ENCODE results near the gene IMP3.
A peak's percentile ranks its signal among the peaks of the same experiment; 100 is the strongest.
"Not testable (repeated sequence)": the region's sequence is repeated elsewhere in the genome, so short reads cannot be mapped to it uniquely, and the experiment has no call there.

The IMP3 gene

GRCh38 chr15:75639709-75640482 lies at the start of gene IMP3:
Gene IMP3 (minus strand): TSS chr15:75640224. CDS start chr15:75640168, 56 bp downstream.
- peak; percentile 97 for DNase-seq

GRCh38 chr15:75689429-75689828 lies 49.4 kb upstream of the IMP3 start:
- not testable (repeated sequence) for DNase-seq

GRCh38 chr15:75688831-75689230 lies 48.8 kb upstream of the IMP3 start:
- no peak for DNase-seq

- DNase-seq: no peak
Observed at GRCh38 chr15:75688278-75688557, 48.2 kb upstream of the IMP3 start.

- no peak for DNase-seq
Observed at GRCh38 chr15:75687486-75688277, 47.7 kb upstream of the IMP3 start.

GRCh38 chr15:75686212-75686642 lies 46.2 kb upstream of the IMP3 start:
- DNase-seq: peak; percentile 46

GRCh38 chr15:75685195-75685594 lies 45.2 kb upstream of the IMP3 start:
- no peak for DNase-seq

GRCh38 chr15:75684648-75685047 lies 44.6 kb upstream of the IMP3 start:
- DNase-seq: peak; percentile 1

GRCh38 chr15:75683646-75684312 lies 43.8 kb upstream of the IMP3 start:
- DNase-seq: peak; percentile 61

- DNase-seq: no peak
Observed at GRCh38 chr15:75682181-75683135, 42.4 kb upstream of the IMP3 start.

- DNase-seq: no peak
Observed at GRCh38 chr15:75680007-75680789, 40.2 kb upstream of the IMP3 start.

- not testable (repeated sequence) for DNase-seq
Observed at GRCh38 chr15:75678324-75678690, 38.3 kb upstream of the IMP3 start.

- no peak for DNase-seq
Observed at GRCh38 chr15:75677465-75678323, 37.7 kb upstream of the IMP3 start.

GRCh38 chr15:75676688-75677464 lies 36.9 kb upstream of the IMP3 start:
- DNase-seq: no peak

GRCh38 chr15:75675579-75676404 lies 35.8 kb upstream of the IMP3 start:
- DNase-seq: no peak

- DNase-seq: no peak
Observed at GRCh38 chr15:75674366-75674765, 34.3 kb upstream of the IMP3 start.

GRCh38 chr15:75673426-75674235 lies 33.6 kb upstream of the IMP3 start:
- DNase-seq: peak; percentile 5

Data from NCI-H69 (cell line).